ENCODE data around the gene ZCCHC17.

ZCCHC17 gene

GRCh38 chr1:31296486-31297276 is at the start of gene ZCCHC17, which contains the start of gene SNRNP40:
Gene ZCCHC17, plus strand, starts transcription at chr1:31297032. Its CDS starts 13,067 bp downstream, at chr1:31310099.
Gene SNRNP40, minus strand, starts transcription at chr1:31296788. Its CDS starts 37 bp downstream, at chr1:31296751.
- H3K79me2 ChIP-seq (ENCODE audit: insufficient read depth, low read depth) = peaks cover 61% of the 10 kb centered on the region
- no peaks in the 10 kb centered on the region for H4K20me1 ChIP-seq (ENCODE audit: insufficient read depth)
- no peak for TF ChIP-seq CTCF (conservative IDR thresholded peaks at IDR 0.05; ENCODE audit: low read depth, low read length)

GRCh38 chr1:31248276-31248675 is 48.6 kb upstream of the ZCCHC17 start:
- TF ChIP-seq CTCF (conservative IDR thresholded peaks at IDR 0.05; ENCODE audit: low read depth, low read length) = no peak
- Histone ChIP-seq H3K4me3 (IDR thresholded peaks at IDR 0.05; ENCODE audit: insufficient read depth, low read depth, low read length) (no peak overlapping the region), H4K20me1 (ENCODE audit: insufficient read depth) (no peaks in the 10 kb centered on the region), H2AFZ (ENCODE audit: low read depth) (no peak overlapping the region), H3K4me1 (ENCODE audit: low read depth, poor library complexity, severe bottlenecking) (no peaks in the 10 kb centered on the region), H3K9ac (no peak overlapping the region), H3K27me3 (ENCODE audit: insufficient read depth, low read depth) (no peaks in the 10 kb centered on the region), H3K36me3 (ENCODE audit: insufficient read depth) (no peaks in the 10 kb centered on the region), H3K79me2 (ENCODE audit: insufficient read depth, low read depth) (no peaks in the 10 kb centered on the region), H3K4me2 (no peak overlapping the region), H3K27ac (no peak overlapping the region)

More at GRCh38 chr1:31296486-31297276, at the start of gene ZCCHC17, which contains the start of gene SNRNP40:
- Histone ChIP-seq H3K4me3 (IDR thresholded peaks at IDR 0.05; ENCODE audit: insufficient read depth, low read depth, low read length) (peak within 1 kb of the TSS; percentile 78), H3K36me3 (ENCODE audit: insufficient read depth) (no peaks in the 10 kb centered on the region), H3K27me3 (ENCODE audit: insufficient read depth, low read depth) (no peaks in the 10 kb centered on the region), H3K4me2 (peak within 1 kb of the TSS; percentile 85), H2AFZ (ENCODE audit: low read depth) (peak within 1 kb of the TSS; percentile 78), H3K27ac (peak within 1 kb of the TSS; percentile 69), H3K4me1 (ENCODE audit: low read depth, poor library complexity, severe bottlenecking) (peaks cover 12% of the 10 kb centered on the region), H3K9ac (peak within 1 kb of the TSS; percentile 87)

GRCh38 chr1:31249854-31250253 is 47.0 kb upstream of the ZCCHC17 start:
- TF ChIP-seq CTCF (conservative IDR thresholded peaks at IDR 0.05; ENCODE audit: low read depth, low read length) = no peak
- H2AFZ ChIP-seq (ENCODE audit: low read depth) = no peak overlapping the region
- H3K79me2 ChIP-seq (ENCODE audit: insufficient read depth, low read depth) = no peaks in the 10 kb centered on the region
- H3K36me3 ChIP-seq (ENCODE audit: insufficient read depth) = no peaks in the 10 kb centered on the region
- H3K9ac ChIP-seq = no peak overlapping the region
- no peaks in the 10 kb centered on the region for H3K27me3 ChIP-seq (ENCODE audit: insufficient read depth, low read depth)
- H3K4me2 ChIP-seq = no peak overlapping the region
- no peak overlapping the region for H3K27ac ChIP-seq
- H3K4me1 ChIP-seq (ENCODE audit: low read depth, poor library complexity, severe bottlenecking) = no peaks in the 10 kb centered on the region
- H4K20me1 ChIP-seq (ENCODE audit: insufficient read depth) = no peaks in the 10 kb centered on the region
- H3K4me3 ChIP-seq (IDR thresholded peaks at IDR 0.05; ENCODE audit: insufficient read depth, low read depth, low read length) = no peak overlapping the region

- Histone ChIP-seq H2AFZ (ENCODE audit: low read depth) (no peak overlapping the region), H3K27ac (no peak overlapping the region)
These were observed 39.6 kb upstream of the ZCCHC17 start for GRCh38 chr1:31257213-31257612.

More at GRCh38 chr1:31257213-31257612, 39.6 kb upstream of the ZCCHC17 start:
- H3K36me3 ChIP-seq (ENCODE audit: insufficient read depth) = peaks cover 6% of the 10 kb centered on the region; the same call in 1 of the 2 replicates
- H3K4me2 ChIP-seq = no peak overlapping the region
- no peaks in the 10 kb centered on the region for H3K4me1 ChIP-seq (ENCODE audit: low read depth, poor library complexity, severe bottlenecking)
- no peak overlapping the region for H3K4me3 ChIP-seq (IDR thresholded peaks at IDR 0.05; ENCODE audit: insufficient read depth, low read depth, low read length)
- H3K79me2 ChIP-seq (ENCODE audit: insufficient read depth, low read depth) = no peaks in the 10 kb centered on the region
- no peak overlapping the region for H3K9ac ChIP-seq
- no peaks in the 10 kb centered on the region for H3K27me3 ChIP-seq (ENCODE audit: insufficient read depth, low read depth)
- TF ChIP-seq CTCF (conservative IDR thresholded peaks at IDR 0.05; ENCODE audit: low read depth, low read length) = no peak
- no peaks in the 10 kb centered on the region for H4K20me1 ChIP-seq (ENCODE audit: insufficient read depth)

Measured in KMS-11 (cell line).